NCI-H510A treated with DMSO at 0.1 percent for 48 hours (cell line): ENCODE data around the gene SLC9A3.

Source experiments
- DNase-seq: peaks from one replicate; lab custom pipeline; 2025; lab: John Stamatoyannopoulos, UW

The SLC9A3 gene

DNA sequence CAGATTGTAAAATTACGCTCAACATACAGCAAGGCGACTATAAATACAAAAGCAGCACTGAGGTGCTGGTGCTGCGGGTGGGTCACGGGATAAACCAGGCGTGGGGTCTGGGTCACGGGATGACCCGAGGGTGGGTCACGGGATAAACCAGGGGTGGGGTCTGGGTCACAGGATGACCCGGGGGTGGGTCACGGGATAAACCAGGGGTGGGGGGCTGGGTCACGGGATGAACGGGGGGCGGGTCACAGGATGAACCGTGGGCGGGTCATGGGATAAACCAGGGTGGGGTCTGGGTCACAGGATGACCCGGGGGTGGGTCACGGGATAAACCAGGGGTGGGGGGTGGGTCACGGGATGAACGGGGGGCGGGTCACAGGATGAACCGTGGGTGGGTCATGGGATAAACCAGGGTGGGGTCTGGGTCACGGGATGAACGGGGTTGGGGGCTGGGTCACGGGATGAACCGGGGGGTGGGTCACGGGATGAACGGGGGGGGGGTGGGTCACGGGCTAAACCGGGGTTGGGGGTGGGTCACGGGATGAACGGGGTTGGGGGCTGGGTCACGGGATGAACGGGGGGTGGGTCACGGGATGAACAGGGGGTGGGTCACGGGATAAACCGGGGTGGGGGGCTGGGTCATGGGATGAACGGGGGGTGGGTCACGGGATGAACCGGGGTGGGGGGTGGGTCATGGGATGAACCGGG is 30.2 kb upstream of the SLC9A3 start:
- DNase-seq = no peak

DNA sequence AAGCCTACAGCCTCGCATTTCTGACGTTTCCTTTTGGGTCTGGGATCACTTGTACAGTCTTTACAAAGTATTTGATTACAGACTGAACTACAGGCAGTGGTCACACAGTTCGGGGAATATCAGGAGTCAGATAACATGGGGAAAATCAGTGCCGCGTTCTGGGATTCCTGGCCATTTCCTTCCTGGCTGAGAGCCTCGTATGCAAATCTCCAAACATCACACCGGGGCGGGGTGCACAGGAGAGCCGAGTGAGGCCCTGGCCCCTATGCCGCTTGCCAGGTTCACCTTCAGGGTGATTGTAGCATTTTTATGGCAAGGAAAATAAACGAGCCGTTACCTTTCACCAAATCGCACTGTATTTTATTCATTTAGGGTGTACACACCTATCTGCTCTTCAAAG is 29.6 kb upstream of the SLC9A3 start:
- no peak for DNase-seq

DNA sequence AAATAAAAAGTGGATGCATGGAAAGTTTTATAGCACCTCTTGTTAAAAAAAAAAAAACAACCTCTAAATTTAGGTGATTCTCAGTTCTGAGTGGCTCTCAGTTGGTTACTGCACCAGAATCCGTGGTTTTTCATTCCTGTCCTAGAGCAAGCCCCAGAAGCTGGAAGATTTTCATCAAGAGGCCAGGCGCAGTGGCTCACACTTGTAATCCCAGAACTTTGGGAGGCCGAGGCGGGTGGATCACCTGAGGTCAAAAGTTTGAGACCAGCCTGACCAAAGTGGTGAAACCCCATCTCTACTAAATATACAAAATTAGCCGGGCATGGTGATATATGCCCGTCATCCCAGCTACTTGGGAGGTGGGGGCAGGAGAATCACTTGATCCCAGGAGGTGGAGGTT is 27.2 kb upstream of the SLC9A3 start:
- DNase-seq = no peak

- DNase-seq = no peak
These were observed 25.0 kb upstream of the SLC9A3 start for GRCh38 chr5:549229-549628.

DNA sequence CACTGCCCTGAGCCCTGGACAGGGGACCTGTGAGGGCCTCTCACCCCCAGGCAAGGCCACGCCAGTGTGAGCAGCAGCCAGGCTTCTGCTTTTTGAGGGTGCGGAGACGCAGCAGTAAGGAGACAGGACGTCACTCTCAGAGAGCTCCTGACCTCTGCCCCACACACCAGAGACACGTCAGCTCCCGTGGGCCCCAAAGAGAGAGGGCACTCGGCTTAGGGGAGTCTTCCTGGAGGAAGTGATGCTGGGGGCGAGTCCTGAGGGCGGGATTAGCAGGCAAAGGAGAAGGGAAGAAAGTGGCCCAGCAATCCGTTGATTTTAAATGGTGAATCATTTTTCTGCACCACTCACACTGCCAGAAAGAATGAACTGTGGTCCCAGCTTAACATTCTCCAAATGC is 24.0 kb upstream of the SLC9A3 start:
- no peak for DNase-seq

GRCh38 chr5:547086-547924 is 23.1 kb upstream of the SLC9A3 start:
- no peak for DNase-seq

DNA sequence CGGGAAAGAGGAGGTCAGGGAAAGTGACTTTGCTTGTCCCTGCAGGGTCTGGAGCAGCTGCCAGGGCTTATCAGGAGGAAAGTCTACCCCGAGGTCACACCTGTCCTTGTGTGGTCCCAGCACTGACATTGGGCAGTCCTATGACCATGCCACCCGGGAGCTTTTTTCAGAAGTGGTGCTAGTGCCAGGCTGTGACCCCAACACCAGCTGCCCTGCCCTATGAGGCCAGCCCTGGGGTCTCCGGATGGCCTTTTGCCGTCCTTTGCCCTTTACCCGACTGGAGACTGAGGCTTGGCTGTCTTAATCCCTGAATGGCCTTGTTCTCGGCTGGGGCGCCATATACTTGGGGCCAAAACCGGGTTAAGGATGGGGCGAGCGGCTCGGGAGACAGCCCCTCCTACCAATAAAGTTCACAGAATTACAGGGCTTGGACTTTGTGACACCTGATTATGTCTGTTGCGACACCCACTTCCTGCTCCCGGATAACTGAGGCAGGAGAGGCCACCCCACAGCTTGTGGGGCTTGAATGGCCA is 22.2 kb upstream of the SLC9A3 start:
- DNase-seq = no peak

DNA sequence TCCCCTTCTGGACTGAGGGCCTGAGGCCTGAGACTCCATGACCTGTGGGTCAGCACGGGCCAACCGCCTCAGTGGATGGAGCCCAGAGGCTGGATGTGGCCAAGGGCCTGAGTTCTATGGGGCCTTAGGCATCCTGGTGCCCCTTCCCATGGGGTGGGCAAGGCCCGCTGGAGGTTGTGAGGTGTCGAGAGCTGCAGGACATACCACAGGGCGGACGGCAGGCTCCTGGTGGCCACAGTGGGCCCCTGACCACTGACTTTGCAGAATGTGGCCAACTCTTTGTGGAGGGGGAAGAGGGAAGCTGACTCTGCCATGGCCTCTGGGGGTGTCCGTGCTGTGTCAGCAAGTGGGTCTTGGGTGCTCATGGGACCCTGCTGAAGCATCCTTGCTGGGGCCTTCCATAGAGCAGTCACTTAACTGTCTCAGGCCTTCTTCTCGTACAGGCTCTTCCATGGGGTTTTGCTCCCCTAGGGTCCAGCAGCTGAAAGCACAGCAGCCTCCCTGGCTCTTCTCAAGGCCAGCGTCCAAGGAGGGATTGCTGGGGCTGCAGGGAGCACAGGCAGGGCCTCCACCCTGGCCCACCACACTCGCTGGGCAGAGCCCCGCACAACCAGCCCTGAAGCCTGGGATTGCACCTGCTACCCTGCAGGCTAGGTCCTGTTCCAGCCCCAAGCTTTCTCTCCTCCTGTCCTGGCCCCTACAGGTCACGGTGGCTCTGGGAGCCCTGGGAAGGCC is 21.6 kb upstream of the SLC9A3 start:
- no peak for DNase-seq

DNA sequence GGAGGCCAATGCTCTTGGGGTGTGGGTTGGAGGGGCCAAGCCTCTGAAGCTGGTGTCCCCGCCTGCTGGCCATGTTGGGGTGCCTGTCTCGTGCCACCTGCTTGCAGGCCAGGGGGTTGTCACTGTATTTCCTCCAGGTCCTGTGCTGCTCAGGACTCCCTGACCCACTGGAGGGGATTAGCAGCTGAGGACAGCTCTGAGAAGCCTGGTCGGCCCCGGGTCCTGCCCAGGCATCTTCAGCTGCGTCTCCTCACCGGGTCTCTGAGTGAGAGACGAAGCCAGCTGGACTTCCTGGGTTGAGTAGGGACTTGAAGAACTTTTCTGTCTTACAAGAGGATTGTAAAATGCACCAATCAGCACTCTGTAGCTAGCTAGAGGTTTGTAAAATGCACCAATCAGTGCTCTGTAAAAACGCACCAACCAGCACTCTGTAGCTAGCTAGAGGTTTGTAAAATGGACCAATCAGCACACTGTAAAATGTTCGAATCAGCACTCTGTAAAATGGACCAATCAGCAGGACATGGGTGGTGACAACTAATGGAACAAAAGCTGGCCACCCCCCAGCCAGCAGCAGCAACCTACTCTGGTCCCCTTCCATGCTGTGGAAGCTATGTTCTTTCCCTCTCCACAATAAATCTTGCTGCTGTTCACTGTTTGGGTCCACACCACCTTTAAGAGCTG is 20.6 kb upstream of the SLC9A3 start:
- DNase-seq = no peak

DNA sequence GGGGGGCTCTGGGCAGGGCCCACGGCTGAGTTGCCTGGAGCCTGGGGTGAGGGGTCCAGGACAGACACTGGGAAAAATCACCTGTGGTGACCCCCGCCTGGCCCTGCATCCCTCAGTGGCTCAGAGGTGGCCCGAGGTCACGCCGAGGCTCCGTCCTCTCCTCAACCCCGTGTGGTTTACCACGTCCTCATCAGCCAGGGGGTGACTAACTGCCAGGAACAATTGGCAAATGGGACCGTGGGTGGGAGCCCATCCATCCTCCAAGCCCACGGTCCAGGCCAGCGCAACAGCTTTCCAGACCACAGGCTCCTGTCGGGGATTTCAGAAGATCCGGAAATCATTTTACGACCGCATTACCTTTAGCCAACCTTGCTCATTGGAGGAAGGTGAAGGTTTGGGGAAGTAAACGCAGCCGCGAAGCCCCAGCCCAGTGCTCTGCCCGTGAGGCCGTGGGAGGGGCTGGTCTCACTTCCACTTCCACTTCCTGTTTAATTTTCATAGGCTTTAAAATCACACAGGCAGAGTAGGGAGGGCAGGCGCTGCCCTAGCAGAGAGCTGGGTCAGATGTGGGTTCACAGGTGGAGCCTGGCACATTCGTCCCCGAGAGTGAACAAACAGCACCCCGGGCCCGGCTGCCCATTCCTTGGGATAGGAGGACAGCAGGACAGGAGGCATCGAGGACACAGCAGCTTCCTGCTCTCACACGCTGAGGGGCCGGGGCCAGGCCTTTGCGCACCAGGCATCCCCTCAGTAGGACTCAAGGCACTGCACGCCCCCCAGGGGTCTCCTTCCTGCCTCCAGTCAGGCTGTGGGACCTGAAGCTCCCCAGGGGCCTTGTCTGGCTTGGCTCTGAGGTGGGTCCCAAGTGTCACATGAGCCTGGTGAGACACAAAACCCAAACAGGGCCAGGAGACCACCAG is 19.8 kb upstream of the SLC9A3 start:
- no peak for DNase-seq

DNA sequence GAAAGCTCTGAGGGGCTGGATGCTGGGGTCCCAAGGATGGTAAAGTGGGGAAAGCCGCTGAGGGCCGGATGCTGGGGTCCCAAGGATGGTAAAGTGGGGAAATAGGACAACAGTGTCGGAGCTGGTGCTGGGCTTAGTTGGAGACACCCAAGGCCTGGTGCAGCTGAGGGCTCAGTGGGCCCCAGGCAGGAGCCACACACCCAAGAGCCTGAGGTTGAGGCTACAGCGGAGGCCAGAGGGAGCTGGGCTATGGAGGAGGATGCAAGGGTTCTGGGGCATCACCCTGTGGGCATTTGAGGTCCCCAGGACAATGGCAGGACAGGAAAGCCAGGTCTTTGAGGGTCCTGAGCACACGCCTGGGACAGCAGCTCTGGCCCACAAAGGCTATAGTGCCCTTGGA is 19.1 kb upstream of the SLC9A3 start:
- no peak for DNase-seq

DNA sequence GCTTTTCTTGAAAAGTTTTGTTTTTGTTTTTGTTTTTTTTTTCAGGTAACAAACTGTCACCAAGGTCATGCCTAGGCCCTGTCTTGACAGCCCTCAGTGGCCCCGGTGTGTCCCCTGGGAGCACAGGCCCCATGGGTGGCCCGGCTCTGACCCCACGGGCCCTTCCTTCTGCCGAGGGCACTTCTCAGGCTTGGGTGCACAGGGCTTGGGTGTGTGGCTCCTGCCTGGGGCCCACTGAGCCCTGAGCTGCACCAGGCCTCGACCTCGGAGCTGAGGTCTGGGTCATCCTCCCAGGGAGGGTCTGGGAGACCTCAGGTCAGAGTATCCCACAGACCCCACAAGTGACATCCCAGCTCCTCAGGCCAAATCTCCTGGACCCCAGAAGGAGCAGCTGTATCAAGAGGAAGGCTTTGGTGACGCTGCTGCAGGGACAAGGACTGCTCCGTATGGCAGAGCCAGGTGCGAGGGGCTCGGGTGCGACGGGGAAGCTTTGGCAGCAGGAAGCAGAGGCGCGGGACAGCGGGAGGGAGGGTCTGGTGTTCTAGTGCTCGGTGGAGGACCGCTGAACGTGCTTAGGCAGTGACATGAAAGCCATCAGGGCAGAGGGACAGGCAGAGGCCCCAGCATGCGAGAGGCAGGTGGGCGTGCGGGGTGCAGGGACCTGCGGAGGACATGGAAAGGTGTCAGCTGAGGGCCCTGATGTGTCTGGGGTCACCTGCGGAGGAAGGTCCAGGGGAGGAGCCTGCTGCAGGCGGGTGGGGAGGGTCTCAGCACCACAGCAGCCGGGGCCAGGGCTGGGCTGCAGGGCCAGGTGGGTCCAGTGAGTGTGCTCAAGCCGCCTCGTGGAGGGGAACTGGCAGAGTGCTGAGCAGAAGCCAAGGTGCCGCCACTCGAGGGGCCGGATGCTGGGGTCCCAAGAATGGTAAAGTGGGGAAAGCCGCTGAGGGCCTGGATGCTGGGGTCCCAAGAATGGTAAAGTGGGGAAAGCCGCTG is 18.4 kb upstream of the SLC9A3 start:
- DNase-seq = no peak

DNA sequence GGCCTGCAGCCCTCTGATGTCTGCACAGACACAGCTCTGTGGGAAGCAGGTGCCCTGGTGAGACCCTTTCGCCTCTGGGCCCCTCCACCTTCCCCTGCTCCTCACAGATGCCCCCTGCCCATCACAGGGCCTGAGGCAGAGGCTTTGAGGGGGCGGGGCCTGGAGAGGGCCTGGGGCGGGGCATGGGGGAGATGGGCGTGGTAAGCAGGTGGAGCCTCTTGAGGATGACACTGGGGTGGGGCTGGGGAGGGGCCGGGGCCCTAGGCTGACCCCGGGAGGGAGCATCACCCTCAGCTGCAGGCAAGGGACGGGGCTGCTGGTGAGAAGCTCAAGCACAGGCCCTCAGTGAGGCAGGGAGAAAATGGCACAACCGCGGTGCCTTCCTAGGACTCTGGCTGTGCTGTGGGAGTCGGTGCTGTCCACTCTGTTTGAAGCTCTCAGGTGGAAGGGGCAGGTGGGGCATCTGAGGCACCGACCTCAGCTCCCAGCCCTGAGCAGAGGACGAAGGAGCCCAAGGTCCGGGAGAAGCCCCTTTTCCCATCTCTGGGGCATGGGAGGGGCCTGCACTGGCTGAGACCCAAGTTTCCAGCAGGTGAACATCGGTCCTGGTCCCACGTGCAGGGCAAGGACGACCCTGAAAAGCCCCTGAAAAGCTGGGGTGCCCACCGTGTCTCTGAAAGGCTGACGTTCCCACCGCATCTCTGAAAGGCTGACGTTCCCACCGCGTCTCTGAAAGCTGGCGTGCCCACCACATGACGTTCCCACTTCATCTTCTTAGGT is 17.5 kb upstream of the SLC9A3 start:
- DNase-seq = no peak

- no peak for DNase-seq
These were observed 16.8 kb upstream of the SLC9A3 start for GRCh38 chr5:540906-541538.

GRCh38 chr5:540071-540905 is 16.0 kb upstream of the SLC9A3 start:
- DNase-seq = no peak

- DNase-seq = no peak
These were observed 15.3 kb upstream of the SLC9A3 start for GRCh38 chr5:539469-540070.
